H4 (cell line): ENCODE measurements around the gene KLHDC4. TPM values are rescaled to one million over a fixed set of nuclear protein-coding genes. Genes with fewer than 3 reads are reported as not detected.

Experiments used
- DNase-seq: peaks from one replicate; pipeline ENCODE4 v3.0.0-alpha.2; 2015; ENCODE audit warnings: low spot score
- total RNA-seq: library from RNA; depleted of rRNA; stranded (reverse); fragments of >200 nt; shearing (Covaris generic); gene quantifications from 2 replicates; pipeline ENCODE4 v1.2.3, GENCODE V29; 2014

Gene KLHDC4
- total RNA-seq, 1 experiment from 2014 or later, result 18.4 TPM

GRCh38 chr16:87698676-87699199 is 67.0 kb downstream of the KLHDC4 start:
- no peak for DNase-seq

DNA sequence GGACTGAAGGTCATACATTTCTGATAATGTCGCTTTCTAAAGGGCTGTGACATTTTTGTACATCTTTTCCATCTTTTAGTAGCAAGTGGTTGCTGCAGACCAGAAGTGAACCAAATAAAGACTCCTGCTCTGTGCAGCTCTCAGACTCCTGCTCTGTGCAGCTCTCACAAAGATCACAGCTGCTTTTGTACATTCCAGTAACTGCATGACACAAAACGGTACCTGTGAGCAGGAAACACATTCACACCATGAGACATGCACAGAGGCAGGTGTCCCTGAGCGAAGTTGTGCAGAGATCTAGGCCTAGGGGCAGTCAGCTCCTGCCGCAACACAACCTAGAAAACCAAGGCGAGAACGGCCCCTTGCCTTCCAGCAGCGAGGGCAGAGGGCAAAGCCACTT is 67.5 kb downstream of the KLHDC4 start:
- DNase-seq, result no peak

- DNase-seq, result no peak
Measured at GRCh38 chr16:87697792-87698191, 68.0 kb downstream of the KLHDC4 start.

- no peak for DNase-seq
Measured at GRCh38 chr16:87697256-87697655, 68.5 kb downstream of the KLHDC4 start.

DNA sequence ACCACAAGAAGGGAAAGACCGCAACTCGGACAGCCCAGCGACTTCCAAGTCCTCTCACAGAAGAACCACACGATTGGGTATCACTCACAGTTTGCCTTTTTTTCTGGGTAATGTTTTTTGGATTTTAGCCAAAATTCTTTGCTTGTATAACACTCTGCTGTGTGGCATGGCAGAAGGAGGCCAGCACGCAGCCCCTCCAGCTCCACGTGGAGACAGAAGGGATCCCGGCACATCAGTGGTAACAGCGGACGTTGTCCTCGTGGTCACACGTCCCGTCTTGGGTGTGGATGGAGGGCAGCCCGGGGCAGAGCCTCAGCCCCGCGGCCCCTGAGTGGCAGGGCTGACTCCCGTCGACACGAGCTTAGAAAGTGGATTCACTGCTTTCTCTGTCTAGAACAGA is 69.1 kb downstream of the KLHDC4 start:
- DNase-seq, result no peak

DNA sequence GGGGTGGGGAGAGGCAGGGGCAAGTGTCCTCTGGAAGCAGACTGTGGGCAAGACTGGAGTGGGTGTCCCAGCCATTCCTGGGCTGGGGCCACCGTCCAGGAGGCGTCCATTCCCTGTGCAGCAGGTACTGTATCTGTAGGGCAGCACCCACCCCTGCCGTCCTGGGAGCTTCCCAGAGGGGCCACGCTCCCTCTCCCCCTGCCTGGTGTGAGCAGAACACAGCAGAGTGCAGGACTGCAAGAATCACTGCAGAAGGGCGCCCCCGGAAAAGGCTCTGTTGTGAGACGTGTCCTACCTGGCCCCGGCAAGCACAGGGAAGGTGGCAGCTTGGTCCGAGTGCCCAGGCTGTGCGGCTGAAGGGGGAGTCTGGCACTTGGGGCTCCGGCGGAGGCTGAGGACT is 70.3 kb downstream of the KLHDC4 start:
- DNase-seq, result no peak

DNA sequence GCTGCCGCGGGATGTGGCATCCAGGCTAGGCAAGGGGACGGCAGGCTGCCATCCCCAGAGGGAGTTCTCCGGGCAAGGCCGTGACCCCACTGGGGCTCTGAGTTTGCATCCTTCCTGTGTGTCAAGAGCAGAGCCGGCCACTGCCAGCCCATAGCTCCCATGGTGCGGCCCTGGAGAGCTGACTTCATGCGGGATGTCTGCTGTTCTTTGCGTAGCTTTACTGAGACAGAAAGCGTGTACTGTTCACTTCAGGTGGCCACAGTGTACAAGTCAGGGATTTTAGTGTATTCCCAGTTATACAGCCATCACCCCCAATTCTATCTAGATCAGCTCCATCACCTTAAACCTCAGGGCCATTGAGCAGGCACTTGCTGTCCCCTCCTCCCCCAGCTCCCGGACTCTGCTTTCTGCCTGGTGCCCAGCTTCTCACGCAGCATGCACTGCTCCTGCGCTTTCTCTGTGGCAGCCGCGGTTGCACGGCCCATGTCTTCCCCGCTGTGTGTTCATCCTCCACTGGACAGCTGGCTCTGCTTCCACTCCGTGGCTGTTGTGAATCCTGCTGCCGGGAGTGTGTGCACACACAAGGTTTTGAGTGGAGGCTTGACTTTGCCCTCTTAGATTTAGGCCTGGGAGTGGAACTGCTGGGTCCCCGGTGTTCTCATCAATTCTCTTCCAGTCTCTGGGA is 71.2 kb downstream of the KLHDC4 start:
- DNase-seq, result no peak

- no peak for DNase-seq
Measured at GRCh38 chr16:87693827-87694226, 72.0 kb downstream of the KLHDC4 start.

DNA sequence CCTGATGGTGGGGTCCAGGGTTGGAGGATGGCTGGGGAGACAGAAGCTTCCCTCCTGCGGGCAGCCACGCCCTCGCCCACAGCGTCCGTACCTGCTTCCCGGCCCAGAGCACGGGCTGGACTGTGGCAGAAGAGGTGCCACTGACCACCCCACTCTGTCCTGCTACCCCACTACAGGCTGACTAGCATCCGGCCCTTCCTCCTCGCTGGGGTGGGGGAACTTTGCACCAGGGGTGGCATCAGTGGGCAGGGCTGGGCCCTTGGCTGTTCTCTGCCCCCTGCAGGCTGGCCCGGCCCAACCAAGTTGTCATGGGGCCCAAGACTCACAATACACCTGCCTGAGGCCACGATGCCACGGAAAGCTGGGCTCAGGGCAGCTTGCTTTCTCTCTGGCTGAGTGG is 73.0 kb downstream of the KLHDC4 start:
- DNase-seq, result no peak

DNA sequence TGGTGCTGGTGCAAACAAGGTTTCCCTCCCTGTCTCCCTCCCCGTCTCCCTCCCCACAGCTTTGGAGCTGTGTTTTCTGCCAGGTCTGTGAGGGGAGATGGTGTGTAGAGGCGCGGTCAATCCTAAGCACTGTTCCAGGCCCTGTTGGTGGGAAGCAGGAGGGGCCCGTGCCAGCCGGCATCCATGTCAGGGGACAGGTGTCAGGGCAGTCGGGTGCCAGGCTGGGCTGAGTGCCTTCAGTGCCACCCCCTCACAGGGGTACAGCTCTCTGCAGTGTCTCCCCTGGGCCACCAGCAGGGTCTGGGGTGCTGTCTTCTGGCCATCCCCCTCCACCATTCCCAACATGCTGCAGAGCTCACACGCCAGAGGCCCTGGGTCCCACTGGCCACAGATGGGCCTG is 73.6 kb downstream of the KLHDC4 start:
- DNase-seq, result no peak

GRCh38 chr16:87691686-87692079 is 74.1 kb downstream of the KLHDC4 start:
- no peak for DNase-seq

- no peak for DNase-seq
Measured at GRCh38 chr16:87690911-87691685, 74.7 kb downstream of the KLHDC4 start.

GRCh38 chr16:87689956-87690465 is 75.8 kb downstream of the KLHDC4 start:
- DNase-seq, result no peak

DNA sequence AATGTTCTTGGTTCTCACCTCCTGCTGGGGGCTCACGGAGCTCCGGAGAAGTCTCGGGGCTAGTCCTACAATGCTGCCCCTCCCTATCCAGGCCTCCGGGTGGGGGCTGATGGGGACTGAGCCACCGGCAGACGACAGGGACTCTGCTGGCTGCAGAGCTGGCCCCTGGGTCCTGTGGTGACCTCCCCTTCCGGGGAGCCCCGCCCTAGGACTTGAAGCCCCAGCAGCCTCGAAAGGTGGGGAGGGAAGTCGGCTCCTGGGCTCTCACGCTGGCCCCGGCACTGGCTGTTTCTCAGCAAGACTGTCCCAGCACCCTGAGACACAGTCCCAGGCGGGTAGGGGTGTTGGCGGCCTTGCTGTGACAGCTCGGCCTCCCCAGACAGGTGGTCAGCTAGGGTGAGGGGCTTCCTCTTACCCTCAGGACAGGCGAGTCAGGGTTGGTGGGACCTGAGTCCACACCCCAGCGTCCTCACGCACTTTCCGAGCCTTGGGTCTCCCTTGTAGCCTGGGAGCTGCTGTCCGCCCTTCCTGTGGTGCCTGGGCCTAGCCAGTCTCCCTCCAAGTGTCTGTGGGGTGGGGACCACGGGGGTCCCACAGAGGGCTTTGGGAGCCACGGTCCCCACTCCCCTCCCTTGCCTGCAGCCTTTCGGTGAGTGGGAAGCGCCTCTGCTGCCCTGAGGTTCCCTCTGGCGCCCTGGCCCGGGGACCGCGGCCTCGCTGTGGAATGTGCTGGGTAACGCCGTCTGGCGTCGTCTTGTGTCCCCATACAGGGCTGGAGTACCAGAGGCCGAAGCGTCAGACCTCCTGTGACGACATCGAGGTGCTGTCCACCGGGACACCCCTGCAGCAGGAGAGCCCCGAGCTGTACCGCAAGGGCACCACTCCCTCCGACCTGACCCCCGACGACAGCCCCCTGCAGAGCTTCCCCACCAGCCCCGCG is 76.6 kb downstream of the KLHDC4 start:
- no peak for DNase-seq

GRCh38 chr16:87687998-87688529 is 77.7 kb downstream of the KLHDC4 start:
- no peak for DNase-seq

GRCh38 chr16:87687126-87687910 is 78.5 kb downstream of the KLHDC4 start:
- no peak for DNase-seq

GRCh38 chr16:87686697-87687096 is 79.1 kb downstream of the KLHDC4 start:
- no peak for DNase-seq

DNA sequence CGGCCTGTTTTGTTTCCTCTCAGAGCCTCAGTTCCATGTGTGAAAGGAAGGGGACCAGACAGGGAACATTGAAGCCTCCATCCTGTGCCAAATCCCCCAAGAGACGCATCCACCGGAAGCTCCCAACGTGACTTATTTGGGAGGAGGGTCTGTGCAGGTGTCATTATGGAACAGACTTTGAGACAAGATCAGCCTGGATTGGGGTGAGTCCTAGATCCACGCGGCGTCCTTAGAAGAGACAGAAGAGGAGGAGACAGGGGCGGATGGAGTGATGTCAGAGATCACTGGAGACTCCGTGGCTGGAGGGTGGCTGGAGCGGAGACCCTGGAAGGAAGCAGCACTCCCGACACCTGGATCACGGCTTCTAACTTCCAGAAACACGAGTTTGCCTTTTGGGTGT is 80.0 kb downstream of the KLHDC4 start:
- DNase-seq, result no peak

- no peak for DNase-seq
Measured at GRCh38 chr16:87685405-87685755, 80.4 kb downstream of the KLHDC4 start.

GRCh38 chr16:87684711-87685404 is 80.9 kb downstream of the KLHDC4 start:
- DNase-seq, result no peak
